ENCODE results near the gene SLC25A21.

SLC25A21 gene

GRCh38 chr14:36810209-36810608, 362.2 kb downstream of the SLC25A21 start:
- no peak for DNase-seq (ENCODE audit: extremely low read depth, low read depth)
- TF ChIP-seq, protein P1, sequence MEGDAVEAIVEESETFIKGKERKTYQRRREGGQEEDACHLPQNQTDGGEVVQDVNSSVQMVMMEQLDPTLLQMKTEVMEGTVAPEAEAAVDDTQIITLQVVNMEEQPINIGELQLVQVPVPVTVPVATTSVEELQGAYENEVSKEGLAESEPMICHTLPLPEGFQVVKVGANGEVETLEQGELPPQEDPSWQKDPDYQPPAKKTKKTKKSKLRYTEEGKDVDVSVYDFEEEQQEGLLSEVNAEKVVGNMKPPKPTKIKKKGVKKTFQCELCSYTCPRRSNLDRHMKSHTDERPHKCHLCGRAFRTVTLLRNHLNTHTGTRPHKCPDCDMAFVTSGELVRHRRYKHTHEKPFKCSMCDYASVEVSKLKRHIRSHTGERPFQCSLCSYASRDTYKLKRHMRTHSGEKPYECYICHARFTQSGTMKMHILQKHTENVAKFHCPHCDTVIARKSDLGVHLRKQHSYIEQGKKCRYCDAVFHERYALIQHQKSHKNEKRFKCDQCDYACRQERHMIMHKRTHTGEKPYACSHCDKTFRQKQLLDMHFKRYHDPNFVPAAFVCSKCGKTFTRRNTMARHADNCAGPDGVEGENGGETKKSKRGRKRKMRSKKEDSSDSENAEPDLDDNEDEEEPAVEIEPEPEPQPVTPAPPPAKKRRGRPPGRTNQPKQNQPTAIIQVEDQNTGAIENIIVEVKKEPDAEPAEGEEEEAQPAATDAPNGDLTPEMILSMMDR (IDR thresholded peaks at IDR 0.05; ENCODE audit: low read depth, low read length), result no peak

- DNase-seq (ENCODE audit: extremely low read depth, low read depth), result no peak
- TF ChIP-seq, protein P1 (IDR thresholded peaks at IDR 0.05; ENCODE audit: low read depth, low read length), result no peak
Observed at GRCh38 chr14:36807727-36808126, 364.7 kb downstream of the SLC25A21 start.

GRCh38 chr14:36805131-36805559, 367.3 kb downstream of the SLC25A21 start:
- TF ChIP-seq, protein P1 (IDR thresholded peaks at IDR 0.05; ENCODE audit: low read depth, low read length), result no peak
- no peak for DNase-seq (ENCODE audit: extremely low read depth, low read depth)

DNA sequence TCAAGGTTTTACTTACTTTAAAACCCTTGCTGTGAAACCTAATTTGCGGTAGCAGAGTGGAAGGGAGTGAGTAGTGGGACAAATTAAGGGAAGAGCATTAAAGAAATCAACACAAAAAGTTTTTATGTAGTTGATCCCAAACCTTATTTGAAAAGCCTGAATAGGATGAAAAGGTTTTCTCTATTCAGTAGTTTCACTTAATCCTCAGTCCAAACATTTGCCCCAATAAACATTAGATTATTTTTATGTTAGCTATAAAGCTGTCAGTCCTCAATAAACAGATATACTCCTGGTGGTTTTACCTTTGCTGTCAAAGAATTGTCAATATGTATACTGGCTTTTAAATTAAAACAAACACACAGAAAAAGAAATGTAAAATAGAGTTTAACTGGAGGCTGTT, 374.8 kb downstream of the SLC25A21 start:
- DNase-seq (ENCODE audit: extremely low read depth, low read depth), result no peak
- TF ChIP-seq, protein P1 (IDR thresholded peaks at IDR 0.05; ENCODE audit: low read depth, low read length), result no peak

DNA sequence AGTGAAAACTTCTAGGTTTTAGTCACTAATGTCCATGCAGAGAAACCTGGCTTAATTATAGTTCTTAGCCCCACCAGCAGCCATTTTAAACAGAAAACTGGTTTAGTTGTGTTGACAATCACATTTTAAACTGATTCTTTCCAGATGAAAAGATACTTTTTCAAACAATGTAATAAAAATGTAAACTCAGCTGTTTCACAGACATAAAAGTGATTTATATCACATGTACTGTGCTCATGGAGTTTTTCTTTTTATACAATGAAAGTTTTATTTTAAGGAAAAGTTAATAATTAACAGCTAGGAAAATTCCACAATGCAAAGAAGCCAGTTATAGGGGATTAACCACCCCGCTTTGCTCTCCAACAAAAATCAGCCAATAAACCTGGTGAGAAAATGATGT, 381.0 kb downstream of the SLC25A21 start:
- TF ChIP-seq, protein P1 (IDR thresholded peaks at IDR 0.05; ENCODE audit: low read depth, low read length), result no peak
- no peak for DNase-seq (ENCODE audit: extremely low read depth, low read depth)

DNA sequence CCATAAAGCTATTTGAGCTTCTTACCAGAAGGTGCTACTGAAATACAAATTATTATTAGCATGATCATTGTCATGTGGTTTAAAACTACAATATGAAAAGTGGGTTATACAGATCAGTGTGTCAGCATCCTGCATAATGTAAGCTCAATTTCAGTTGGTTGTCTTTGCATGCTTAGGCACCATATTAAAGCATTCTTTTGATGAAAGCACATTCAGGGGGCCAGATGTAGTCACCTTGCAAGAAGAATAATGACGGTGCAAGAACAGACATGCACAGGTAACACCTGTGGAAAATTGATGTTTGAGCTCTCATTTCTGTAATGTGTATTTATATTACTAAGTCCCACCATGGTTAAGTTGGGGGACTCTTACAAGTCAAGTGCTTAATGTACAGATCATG, 386.9 kb downstream of the SLC25A21 start:
- DNase-seq (ENCODE audit: extremely low read depth, low read depth), result no peak
- TF ChIP-seq, protein P1 (IDR thresholded peaks at IDR 0.05; ENCODE audit: low read depth, low read length), result no peak

DNA sequence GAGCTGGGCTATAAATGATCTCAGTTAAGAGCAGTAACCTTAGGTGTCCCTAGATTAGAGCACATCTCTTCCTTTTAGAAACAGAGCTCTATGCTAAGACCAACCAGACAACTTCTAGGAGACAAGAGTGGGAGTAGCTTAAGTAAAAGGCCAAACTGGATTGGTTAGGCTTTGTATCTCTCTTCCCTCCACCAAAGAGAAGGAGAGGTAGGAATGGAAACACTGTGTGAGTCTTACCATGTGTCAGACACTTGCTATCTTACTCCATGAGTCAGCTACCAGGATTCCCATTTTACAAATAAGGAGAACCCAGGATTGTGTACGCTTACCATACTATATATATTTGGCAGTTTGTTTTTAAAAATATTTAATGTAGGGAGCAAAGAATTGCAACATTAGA, 387.9 kb downstream of the SLC25A21 start:
- no peak for DNase-seq (ENCODE audit: extremely low read depth, low read depth)
- TF ChIP-seq, protein P1 (IDR thresholded peaks at IDR 0.05; ENCODE audit: low read depth, low read length), result no peak

Data from AG09319 (cell line).